RWPE1 (cell line): ENCODE results near the gene FIBIN.
A peak's percentile ranks its signal among the peaks of the same experiment; 100 is the strongest.

Experiments used
- CTCF ChIA-PET: fragments of 350-600 bp; sonication (Branson Sonifier 250); formaldehyde crosslinking; extraction: SDS; loops from one replicate; lab custom pipeline; 2021; lab: Yijun Ruan, JAX
- POLR2A ChIA-PET: fragments of 400-600 bp; formaldehyde crosslinking; extraction: SDS; loops from one replicate; lab custom pipeline; 2020; ENCODE audit warnings: antibody characterized with exemption; ENCODE audit not compliant: low non-redundant PET; lab: Yijun Ruan, JAX
- DNase-seq: peaks from one replicate; pipeline ENCODE4 v3.0.0; 2012; ENCODE audit warnings: low spot score
- H3K27ac ChIP-seq: fragments of 450-650 bp; 2 replicates; pipeline ENCODE4 v1.5.1; 2017
- CTCF ChIP-seq: fragments of 450-650 bp; conservative IDR thresholded peaks from 2 replicates; pipeline ENCODE4 v1.5.1; 2017; ENCODE audit warnings: low read depth, mild to moderate bottlenecking

The FIBIN gene

DNA sequence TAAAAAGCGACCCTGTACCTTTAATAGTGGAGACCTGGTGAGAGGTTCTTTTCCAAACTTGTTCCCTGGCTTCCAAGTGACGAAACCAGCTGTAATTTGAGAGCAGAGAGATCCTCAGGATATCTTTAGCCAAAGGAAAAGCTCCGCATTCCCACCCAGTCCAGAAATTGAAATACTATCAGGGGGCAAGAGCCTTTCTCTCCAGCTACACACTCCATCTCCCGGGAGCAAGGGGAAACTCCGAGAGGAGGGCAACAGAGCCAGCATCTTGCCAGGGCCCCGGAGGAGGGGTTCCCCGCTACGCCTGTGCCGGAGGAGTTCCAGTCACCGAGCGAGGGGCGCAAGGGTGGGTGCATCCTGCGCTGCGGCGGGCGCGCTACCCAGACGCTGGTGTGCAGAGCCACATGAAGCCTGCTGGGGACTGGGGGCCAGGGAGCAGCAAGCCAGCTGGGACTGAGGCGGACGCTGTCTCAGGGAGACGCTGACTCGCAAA, at the start of gene FIBIN:
TSS of gene FIBIN (plus strand) at position 148 of the 493 bp plus-strand sequence. CDS start 415 bp downstream, outside the sequence.
- H3K27ac ChIP-seq: peak within 1 kb of the TSS; percentile 81
- CTCF ChIA-PET: no interaction called here
- no peak for TF ChIP-seq CTCF
- DNase-seq: peak; percentile 40
- POLR2A ChIA-PET: no interaction called here

DNA sequence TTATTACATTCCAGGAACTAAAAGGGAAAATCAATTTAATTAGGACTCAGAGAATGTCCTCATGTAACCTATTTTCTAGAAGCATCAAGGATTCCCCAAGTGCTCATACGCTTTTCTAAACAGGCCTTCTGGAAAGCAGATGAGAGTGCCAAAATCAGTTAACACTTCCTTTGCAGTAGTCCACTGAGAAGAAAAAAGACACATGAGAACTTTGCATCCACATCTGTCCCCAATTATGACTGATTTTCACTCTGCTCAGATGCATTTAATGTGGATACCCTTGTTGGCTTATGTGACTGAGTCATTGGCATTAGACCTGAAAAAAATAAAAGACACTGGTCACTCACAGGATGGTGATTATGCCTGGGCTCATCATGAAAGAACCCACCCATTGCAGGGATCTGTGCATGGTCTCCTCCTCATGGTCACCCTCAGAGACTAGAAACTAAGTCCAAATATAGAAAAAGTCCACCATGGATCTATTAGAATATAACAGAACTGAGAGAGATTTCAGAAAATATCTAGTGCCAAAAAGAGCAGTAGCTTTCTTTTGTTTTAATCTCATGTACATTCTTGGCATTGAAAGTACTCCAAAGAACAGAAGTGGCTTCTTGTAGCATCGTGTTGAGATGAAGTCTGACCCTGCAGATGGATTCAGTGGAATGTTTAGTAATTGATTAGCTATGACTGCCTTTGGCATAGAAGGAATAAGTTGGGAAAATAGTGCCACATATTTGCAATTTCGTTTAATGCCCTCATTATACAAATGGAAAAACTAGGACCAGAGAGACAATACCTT, 48.8 kb upstream of the FIBIN start:
- POLR2A ChIA-PET: no interaction called here
- CTCF ChIA-PET: no interaction called here
- no peak for DNase-seq
- no peak overlapping the region for H3K27ac ChIP-seq
- TF ChIP-seq CTCF: no peak

GRCh38 chr11:26946257-26946716, 47.6 kb upstream of the FIBIN start:
- POLR2A ChIA-PET: no interaction called here
- H3K27ac ChIP-seq: no peak overlapping the region
- CTCF ChIA-PET: no interaction called here
- peak; percentile 8 for DNase-seq
- no peak for TF ChIP-seq CTCF

GRCh38 chr11:26947379-26947844, 46.5 kb upstream of the FIBIN start:
- TF ChIP-seq CTCF: no peak
- H3K27ac ChIP-seq: no peak overlapping the region
- ChIA-PET CTCF (interaction anchor here (0.5 kb wide), 1 partner anchor 619 kb away, joined by 3 read pairs; no protein-coding TSS in a partner anchor), POLR2A (no interaction called here)
- DNase-seq: peak; percentile 35

DNA sequence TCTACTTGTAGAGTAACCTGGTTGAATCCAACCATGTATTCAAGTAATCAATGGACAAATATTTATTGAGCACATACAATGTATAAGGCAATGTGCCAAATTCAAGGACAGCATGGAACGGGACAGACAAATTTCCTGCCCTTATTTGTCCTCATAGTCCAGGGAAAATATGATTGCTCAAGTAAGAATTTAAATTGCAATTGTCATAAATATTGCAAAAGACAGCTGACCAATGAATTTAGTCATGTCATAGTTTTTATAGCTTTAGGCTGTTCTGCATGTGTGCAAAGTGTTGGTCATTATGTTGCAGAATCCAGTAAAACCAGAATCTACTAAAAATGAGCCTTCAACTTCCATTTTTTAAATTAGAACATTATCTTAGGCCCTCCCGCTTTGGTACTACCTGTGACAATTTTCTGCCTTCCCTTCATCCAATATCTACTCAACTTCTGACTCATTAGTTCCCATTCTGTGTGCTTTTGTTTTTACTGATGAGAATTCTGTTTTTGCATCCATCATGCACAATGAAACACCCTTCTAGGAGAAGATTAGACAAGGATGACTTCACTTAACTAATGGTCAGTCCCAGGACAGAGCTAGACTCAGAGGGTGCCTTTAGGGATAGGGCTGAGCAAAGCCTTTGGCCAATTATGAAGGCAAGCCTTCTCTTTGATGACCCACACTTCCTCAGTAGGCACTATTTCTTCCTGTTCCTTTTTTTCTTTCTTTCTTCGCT, 45.8 kb upstream of the FIBIN start:
- H3K27ac ChIP-seq: no peak overlapping the region
- POLR2A ChIA-PET: no interaction called here
- CTCF ChIA-PET: interaction anchor here (0.5 kb wide), 1 partner anchor 620 kb away, joined by 3 read pairs; no protein-coding TSS in a partner anchor
- TF ChIP-seq CTCF: no peak
- peak; percentile 11 for DNase-seq

GRCh38 chr11:26948881-26949280, 45.0 kb upstream of the FIBIN start:
- no peak overlapping the region for H3K27ac ChIP-seq
- ChIA-PET CTCF (no interaction called here), POLR2A (no interaction called here)
- TF ChIP-seq CTCF: no peak
- no peak for DNase-seq
